ENCODE data around the gene CCDC27.

- TF ChIP-seq, protein P1, sequence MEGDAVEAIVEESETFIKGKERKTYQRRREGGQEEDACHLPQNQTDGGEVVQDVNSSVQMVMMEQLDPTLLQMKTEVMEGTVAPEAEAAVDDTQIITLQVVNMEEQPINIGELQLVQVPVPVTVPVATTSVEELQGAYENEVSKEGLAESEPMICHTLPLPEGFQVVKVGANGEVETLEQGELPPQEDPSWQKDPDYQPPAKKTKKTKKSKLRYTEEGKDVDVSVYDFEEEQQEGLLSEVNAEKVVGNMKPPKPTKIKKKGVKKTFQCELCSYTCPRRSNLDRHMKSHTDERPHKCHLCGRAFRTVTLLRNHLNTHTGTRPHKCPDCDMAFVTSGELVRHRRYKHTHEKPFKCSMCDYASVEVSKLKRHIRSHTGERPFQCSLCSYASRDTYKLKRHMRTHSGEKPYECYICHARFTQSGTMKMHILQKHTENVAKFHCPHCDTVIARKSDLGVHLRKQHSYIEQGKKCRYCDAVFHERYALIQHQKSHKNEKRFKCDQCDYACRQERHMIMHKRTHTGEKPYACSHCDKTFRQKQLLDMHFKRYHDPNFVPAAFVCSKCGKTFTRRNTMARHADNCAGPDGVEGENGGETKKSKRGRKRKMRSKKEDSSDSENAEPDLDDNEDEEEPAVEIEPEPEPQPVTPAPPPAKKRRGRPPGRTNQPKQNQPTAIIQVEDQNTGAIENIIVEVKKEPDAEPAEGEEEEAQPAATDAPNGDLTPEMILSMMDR (conservative IDR thresholded peaks at IDR 0.05; ENCODE audit: low read depth, low read length), result no peak
- no peak for TF ChIP-seq EZH2 (IDR thresholded peaks at IDR 0.05; ENCODE audit: low read length, unreplicated experiment)
Observed at GRCh38 chr1:3807769-3808168, 55.5 kb downstream of the CCDC27 start.
